ENCODE measurements around the gene TIMM44. TPM values are rescaled to one million over a fixed set of nuclear protein-coding genes. Genes with fewer than 3 reads are reported as not detected.
A peak's percentile ranks its signal among the peaks of the same experiment; 100 is the strongest.

TIMM44 gene
- total RNA-seq, 1 donor from 2014 or later = 43.7 TPM

DNA sequence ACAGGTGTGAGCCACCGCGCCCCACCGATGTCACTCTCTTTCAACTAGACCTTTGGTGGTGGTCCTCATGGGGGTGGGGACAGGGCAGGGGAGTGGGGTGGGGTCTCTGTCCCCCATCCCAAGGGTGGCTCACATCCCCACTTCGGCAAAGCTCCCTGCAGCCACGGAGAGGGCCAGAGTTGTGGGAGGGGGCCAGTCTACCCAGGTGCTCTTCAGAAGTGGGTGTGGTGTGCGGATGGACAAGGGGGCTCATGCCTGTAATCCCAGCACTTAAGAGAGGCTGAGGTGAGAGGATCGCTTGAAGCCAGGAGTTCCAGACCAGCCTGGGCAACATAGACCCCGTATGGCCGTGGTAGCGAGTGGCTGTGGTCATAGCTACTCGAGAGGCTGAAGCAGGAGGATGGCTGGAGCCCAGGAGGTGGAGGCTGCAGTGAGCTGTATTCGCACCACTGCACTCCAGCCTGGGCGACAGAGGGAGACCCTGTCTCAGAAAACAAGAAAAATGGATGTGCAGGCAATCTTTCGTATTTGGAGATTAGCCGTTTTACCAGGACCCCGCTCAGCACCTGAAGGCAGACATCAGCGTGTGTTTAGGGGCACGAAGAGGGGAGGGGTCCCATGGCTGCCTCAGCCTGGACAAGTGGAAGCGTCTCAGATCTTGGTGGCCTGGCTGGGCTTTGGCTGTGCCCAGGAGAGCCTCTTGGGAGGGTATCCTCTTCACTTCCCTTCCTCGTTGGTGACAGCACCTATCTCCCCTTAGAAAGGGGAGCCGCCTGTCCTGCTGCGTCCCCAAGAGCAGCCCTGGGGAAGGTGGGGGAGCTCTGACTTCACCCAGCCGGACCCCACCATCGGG lies 28.0 kb downstream of the TIMM44 start:
- Histone ChIP-seq H3K36me3 (no peaks in the 10 kb centered on the region), H3K27me3 (peaks cover 64% of the 10 kb centered on the region), H2AFZ (replicated peaks) (no peak overlapping the region), H3K27ac (no peak overlapping the region), H3K9ac (no peak overlapping the region), H3F3A (ENCODE audit: low read depth) (peaks cover 33% of the 10 kb centered on the region), H3K9me3 (ENCODE audit: low read depth) (no peaks in the 10 kb centered on the region), H3K79me2 (ENCODE audit: low read depth) (no peaks in the 10 kb centered on the region), H3K4me1 (peaks cover 11% of the 10 kb centered on the region), H3K4me3 (peak overlapping the region; percentile 59), H4K20me1 (ENCODE audit: low read depth) (peaks cover 27% of the 10 kb centered on the region), H3K4me2 (peak overlapping the region; percentile 99)
- Mint-ChIP-seq H3K4me3 (peak overlapping the region; percentile 76), H3K9me3 (no peaks in the 10 kb centered on the region), H3K27me3 (ENCODE audit: insufficient read depth, low read depth) (peaks cover 40% of the 10 kb centered on the region), H3K4me1 (peaks cover 18% of the 10 kb centered on the region), H3K27ac (no peak overlapping the region), H3K36me3 (peaks cover 12% of the 10 kb centered on the region)
- DNase-seq (ENCODE audit: low spot score) = no peak
- TF ChIP-seq EZH2 (IDR thresholded peaks at IDR 0.05) (no peak), EZH2phosphoT487 (IDR thresholded peaks at IDR 0.05) (no peak)
- TF ChIP-seq, protein P1, sequence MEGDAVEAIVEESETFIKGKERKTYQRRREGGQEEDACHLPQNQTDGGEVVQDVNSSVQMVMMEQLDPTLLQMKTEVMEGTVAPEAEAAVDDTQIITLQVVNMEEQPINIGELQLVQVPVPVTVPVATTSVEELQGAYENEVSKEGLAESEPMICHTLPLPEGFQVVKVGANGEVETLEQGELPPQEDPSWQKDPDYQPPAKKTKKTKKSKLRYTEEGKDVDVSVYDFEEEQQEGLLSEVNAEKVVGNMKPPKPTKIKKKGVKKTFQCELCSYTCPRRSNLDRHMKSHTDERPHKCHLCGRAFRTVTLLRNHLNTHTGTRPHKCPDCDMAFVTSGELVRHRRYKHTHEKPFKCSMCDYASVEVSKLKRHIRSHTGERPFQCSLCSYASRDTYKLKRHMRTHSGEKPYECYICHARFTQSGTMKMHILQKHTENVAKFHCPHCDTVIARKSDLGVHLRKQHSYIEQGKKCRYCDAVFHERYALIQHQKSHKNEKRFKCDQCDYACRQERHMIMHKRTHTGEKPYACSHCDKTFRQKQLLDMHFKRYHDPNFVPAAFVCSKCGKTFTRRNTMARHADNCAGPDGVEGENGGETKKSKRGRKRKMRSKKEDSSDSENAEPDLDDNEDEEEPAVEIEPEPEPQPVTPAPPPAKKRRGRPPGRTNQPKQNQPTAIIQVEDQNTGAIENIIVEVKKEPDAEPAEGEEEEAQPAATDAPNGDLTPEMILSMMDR (IDR thresholded peaks at IDR 0.05) = no peak

DNA sequence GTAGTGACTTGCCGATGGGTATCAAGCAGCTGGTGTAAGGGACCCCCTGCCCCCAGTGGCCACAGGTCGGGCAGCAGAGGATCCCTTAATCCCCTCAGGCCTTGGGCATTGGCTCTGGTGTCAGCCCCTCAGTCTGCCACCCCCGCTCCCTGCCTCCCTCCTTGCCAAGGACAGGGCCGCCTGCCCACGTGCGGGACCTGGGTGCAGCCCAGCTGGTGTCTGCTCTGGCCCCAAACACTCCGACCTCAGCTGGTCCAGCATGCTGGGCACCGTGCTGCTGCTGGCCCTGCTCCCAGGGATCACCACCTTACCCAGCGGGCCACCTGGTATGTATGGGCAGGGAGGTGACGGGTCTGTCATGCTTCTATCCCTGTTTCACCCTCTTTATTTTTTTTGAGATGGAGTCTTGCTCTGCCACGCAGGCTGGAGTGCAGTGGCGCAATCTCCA lies 28.8 kb downstream of the TIMM44 start, which contains the start of gene TGFBR3L:
TSS of gene TGFBR3L (plus strand) at position 233 of the 448 bp plus-strand sequence.
- Histone ChIP-seq H3K4me3 (no peak within 1 kb of the TSS), H3K4me1 (peaks cover 8% of the 10 kb centered on the region), H3K27ac (no peak within 1 kb of the TSS), H3K79me2 (ENCODE audit: low read depth) (no peaks in the 10 kb centered on the region), H2AFZ (replicated peaks) (no peak within 1 kb of the TSS), H3K27me3 (peaks cover 62% of the 10 kb centered on the region), H3F3A (ENCODE audit: low read depth) (peaks cover 25% of the 10 kb centered on the region), H3K36me3 (no peaks in the 10 kb centered on the region), H3K9me3 (ENCODE audit: low read depth) (no peaks in the 10 kb centered on the region), H4K20me1 (ENCODE audit: low read depth) (peaks cover 27% of the 10 kb centered on the region), H3K4me2 (no peak within 1 kb of the TSS), H3K9ac (no peak within 1 kb of the TSS)
- peaks cover 12% of the 10 kb centered on the region for H3K4me1 Mint-ChIP-seq
- no peak within 1 kb of the TSS for H3K27ac Mint-ChIP-seq
- H3K9me3 Mint-ChIP-seq = no peaks in the 10 kb centered on the region
- TF ChIP-seq EZH2phosphoT487 (IDR thresholded peaks at IDR 0.05) (no peak), EZH2 (IDR thresholded peaks at IDR 0.05) (no peak)
- TF ChIP-seq, protein P1 (IDR thresholded peaks at IDR 0.05) = no peak
- H3K36me3 Mint-ChIP-seq = peaks cover 12% of the 10 kb centered on the region
- H3K4me3 Mint-ChIP-seq = peak within 1 kb of the TSS; percentile 76
- peaks cover 34% of the 10 kb centered on the region for H3K27me3 Mint-ChIP-seq (ENCODE audit: insufficient read depth, low read depth)
- no peak for DNase-seq (ENCODE audit: low spot score)

DNA sequence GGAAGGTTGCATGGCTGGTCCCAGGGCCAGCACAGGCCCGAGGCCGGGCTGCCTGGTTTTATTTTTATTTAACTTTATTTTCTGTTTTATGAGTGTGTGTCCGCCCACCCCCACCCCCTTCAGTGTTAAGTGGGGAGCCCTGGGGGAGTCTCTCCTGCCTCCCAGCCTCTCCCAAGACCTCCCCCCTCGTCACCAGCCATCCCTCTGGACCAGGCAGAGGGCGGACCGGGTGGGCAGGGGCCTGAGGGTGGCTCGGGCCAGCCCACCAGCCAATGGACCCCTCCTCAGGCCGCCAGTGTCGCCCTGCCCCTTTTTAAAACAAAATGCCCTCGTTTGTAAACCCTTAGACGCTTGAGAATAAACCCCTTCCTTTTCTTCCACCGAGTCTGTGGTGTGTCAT lies 29.4 kb downstream of the TIMM44 start:
- no peak for DNase-seq (ENCODE audit: low spot score)
- H3K4me2 ChIP-seq = no peak overlapping the region
- H3K4me1 ChIP-seq = peaks cover 7% of the 10 kb centered on the region
- H3K4me1 Mint-ChIP-seq = peaks cover 11% of the 10 kb centered on the region
- peaks cover 29% of the 10 kb centered on the region for H4K20me1 ChIP-seq (ENCODE audit: low read depth)
- no peak overlapping the region for H3K4me3 ChIP-seq
- peaks cover 57% of the 10 kb centered on the region for H3K27me3 ChIP-seq
- H3F3A ChIP-seq (ENCODE audit: low read depth) = peaks cover 20% of the 10 kb centered on the region
- H3K27ac Mint-ChIP-seq = no peak overlapping the region
- H3K36me3 ChIP-seq = no peaks in the 10 kb centered on the region
- peaks cover 32% of the 10 kb centered on the region for H3K27me3 Mint-ChIP-seq (ENCODE audit: insufficient read depth, low read depth)
- no peak overlapping the region for H3K27ac ChIP-seq
- no peaks in the 10 kb centered on the region for H3K9me3 Mint-ChIP-seq
- no peak overlapping the region for H3K4me3 Mint-ChIP-seq
- H3K9ac ChIP-seq = no peak overlapping the region
- no peaks in the 10 kb centered on the region for H3K79me2 ChIP-seq (ENCODE audit: low read depth)
- H2AFZ ChIP-seq (replicated peaks) = no peak overlapping the region
- no peaks in the 10 kb centered on the region for H3K9me3 ChIP-seq (ENCODE audit: low read depth)
- H3K36me3 Mint-ChIP-seq = peaks cover 12% of the 10 kb centered on the region
- TF ChIP-seq EZH2phosphoT487 (IDR thresholded peaks at IDR 0.05) = no peak
- TF ChIP-seq, protein P1 (IDR thresholded peaks at IDR 0.05) = no peak
- TF ChIP-seq EZH2 (IDR thresholded peaks at IDR 0.05) = no peak
